HL-60 (cell line): ENCODE results near the gene SCAP.

ENCODE experiments used
- GABPA ChIP-seq: IDR thresholded peaks from 2 replicates; pipeline ENCODE4 v1.6.1; 2012; ENCODE audit warnings: low read depth
- TF ChIP-seq, protein P1 (sequence below): IDR thresholded peaks from one replicate; pipeline ENCODE4 v1.5.1; 2011; ENCODE audit warnings: low read length, control low read depth, inconsistent platforms; ENCODE audit not compliant: insufficient read depth

GRCh38 chr3:47503033-47503432 is 27.3 kb upstream of the SCAP start:
- TF ChIP-seq, protein P1, sequence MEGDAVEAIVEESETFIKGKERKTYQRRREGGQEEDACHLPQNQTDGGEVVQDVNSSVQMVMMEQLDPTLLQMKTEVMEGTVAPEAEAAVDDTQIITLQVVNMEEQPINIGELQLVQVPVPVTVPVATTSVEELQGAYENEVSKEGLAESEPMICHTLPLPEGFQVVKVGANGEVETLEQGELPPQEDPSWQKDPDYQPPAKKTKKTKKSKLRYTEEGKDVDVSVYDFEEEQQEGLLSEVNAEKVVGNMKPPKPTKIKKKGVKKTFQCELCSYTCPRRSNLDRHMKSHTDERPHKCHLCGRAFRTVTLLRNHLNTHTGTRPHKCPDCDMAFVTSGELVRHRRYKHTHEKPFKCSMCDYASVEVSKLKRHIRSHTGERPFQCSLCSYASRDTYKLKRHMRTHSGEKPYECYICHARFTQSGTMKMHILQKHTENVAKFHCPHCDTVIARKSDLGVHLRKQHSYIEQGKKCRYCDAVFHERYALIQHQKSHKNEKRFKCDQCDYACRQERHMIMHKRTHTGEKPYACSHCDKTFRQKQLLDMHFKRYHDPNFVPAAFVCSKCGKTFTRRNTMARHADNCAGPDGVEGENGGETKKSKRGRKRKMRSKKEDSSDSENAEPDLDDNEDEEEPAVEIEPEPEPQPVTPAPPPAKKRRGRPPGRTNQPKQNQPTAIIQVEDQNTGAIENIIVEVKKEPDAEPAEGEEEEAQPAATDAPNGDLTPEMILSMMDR, result no peak
- TF ChIP-seq GABPA, result no peak
